Measurements from ENCODE around the gene PGAM5. TPM values are rescaled to one million over a fixed set of nuclear protein-coding genes. Genes with fewer than 3 reads are reported as not detected.

Gene PGAM5
- total RNA-seq, 1 experiment from 2014 or later, result 112 TPM

DNA sequence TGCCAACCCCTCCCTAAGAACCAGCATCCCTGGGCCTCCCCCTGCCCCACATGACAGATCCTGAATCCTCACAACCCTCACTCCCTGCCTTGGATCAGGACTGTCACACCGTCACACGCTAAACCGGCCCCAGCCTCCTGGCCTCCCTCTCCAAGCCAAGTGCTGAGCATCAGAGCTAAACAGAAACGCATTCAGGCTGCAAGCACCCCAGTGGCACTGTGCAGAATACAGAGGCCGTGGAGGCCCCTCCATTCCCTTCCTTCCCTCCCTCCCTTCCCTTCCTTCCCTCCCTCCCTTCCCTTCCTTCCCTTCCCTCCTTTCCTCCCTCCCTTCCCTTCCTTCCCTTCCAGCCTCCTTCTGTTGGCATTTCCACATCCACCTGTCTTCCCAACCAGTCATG, 36.1 kb upstream of the PGAM5 start:
- Histone ChIP-seq H2AK5ac (ENCODE audit: insufficient read length, low read length) (no peak overlapping the region), H2BK15ac (ENCODE audit: low read depth, low read length) (no peak overlapping the region), H3K79me1 (ENCODE audit: insufficient read depth, low read depth, low read length, poor library complexity, severe bottlenecking) (no peaks in the 10 kb centered on the region), H2BK20ac (ENCODE audit: low read depth, low read length, poor library complexity, severe bottlenecking) (no peak overlapping the region), H2AFZ (ENCODE audit: low read length) (no peak overlapping the region), H3K23ac (ENCODE audit: insufficient read length, low read depth, low read length) (no peak overlapping the region), H3K27me3 (ENCODE audit: insufficient read depth, low read length) (no peaks in the 10 kb centered on the region), H3K4me2 (ENCODE audit: insufficient read depth, insufficient read length, low read length) (no peak overlapping the region), H3K56ac (ENCODE audit: insufficient read length, low read depth, low read length) (no peak overlapping the region), H3K4me1 (ENCODE audit: insufficient read depth, low read length) (no peaks in the 10 kb centered on the region), H3K79me2 (ENCODE audit: insufficient read depth, low read length) (no peaks in the 10 kb centered on the region; the same call in 1 of the 2 replicates), H4K5ac (ENCODE audit: insufficient read length, low read depth, low read length) (no peak overlapping the region), H3K18ac (ENCODE audit: insufficient read length, low read depth, low read length) (no peak overlapping the region), H3K23me2 (ENCODE audit: insufficient read length, low read depth, low read length, poor library complexity, severe bottlenecking) (no peaks in the 10 kb centered on the region), H3K9me3 (ENCODE audit: control insufficient read depth, low read depth, low read length) (no peaks in the 10 kb centered on the region), H2BK12ac (ENCODE audit: insufficient read length, low read depth, low read length) (no peak overlapping the region), H3K9ac (ENCODE audit: extremely low read depth, insufficient read length, low read length) (no peak overlapping the region), H2BK120ac (ENCODE audit: low read depth, low read length, poor library complexity, severe bottlenecking) (no peak overlapping the region), H3K4ac (ENCODE audit: low read depth, low read length) (no peak overlapping the region), H3K27ac (ENCODE audit: insufficient read length, low read depth, low read length) (no peak overlapping the region), H3K14ac (ENCODE audit: insufficient read depth, low read length) (no peak overlapping the region), H2BK5ac (ENCODE audit: insufficient read length, low read length) (no peak overlapping the region), H3T11ph (ENCODE audit: low read length) (no peak overlapping the region), H4K91ac (ENCODE audit: insufficient read length, low read depth, low read length) (no peak overlapping the region), H4K8ac (replicated peaks; ENCODE audit: insufficient read length, low read depth, low read length) (no peak overlapping the region), H4K20me1 (ENCODE audit: control insufficient read depth, insufficient read depth, insufficient read length) (no peaks in the 10 kb centered on the region)
- H3K4me3 Mint-ChIP-seq, result no peak overlapping the region; a peak in 1 of 5 replicates
- peak overlapping the region in 2 of 3 experiments; percentile 11 to 57; a peak in 3 of 7 replicates for H3K27ac Mint-ChIP-seq
- no peaks in the 10 kb centered on the region for H3K4me1 Mint-ChIP-seq
- WGBS (ENCODE audit: extremely low coverage, insufficient read length, low lambda C conversion rate), result no CpG with 5 or more reads among the region's 5 CpGs
- H3K27me3 Mint-ChIP-seq (ENCODE audit: low read depth), result no peaks in the 10 kb centered on the region
- DNase-seq, result no peak
- peaks cover 55 to 93% (median 88%) of the 10 kb centered on the region in 3 experiments for H3K36me3 Mint-ChIP-seq (ENCODE audit: insufficient read depth in 1 of 3, low read depth in 3 of 3)
- H3K9me3 Mint-ChIP-seq, result no peaks in the 10 kb centered on the region
- no peak for TF ChIP-seq CTCF (conservative IDR thresholded peaks at IDR 0.05)

Data from H9 (cell line).